Activated T-cell treated with anti-CD3 and anti-CD28 coated beads, Interleukin-2, amount 50 U/mL, for 48 hours (primary cell): Measurements from ENCODE around the gene MARF1.
"Not testable (repeated sequence)": the region's sequence is repeated elsewhere in the genome, so short reads cannot be mapped to it uniquely, and the experiment has no call there.

Experiments used
- DNase-seq, 2 experiments: peaks; one replicate each; pipeline ENCODE4 v3.0.0-alpha.2; 2020

Gene MARF1

DNA sequence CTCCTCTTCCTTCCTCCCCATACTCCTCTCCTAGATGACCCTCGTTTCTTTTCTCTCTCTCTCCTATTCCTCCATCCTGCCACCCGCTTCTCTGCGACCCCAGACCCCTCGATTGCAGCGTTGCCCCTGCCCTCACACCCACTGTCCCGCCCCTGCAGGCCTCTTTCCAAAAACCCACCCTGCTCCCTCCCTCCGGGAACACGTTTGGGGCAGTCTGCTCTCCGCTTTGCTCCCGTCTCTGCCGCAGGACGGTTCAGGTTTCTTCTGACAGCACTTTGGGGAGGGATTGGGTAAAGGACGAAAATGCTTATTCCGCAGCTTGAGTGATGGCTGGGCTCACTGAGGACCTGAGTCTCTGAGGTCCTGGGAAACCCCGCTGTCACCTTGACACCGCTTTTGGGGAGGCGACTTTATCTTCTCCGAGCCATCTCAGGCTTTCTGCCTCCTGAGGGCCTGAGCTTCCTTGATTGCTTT is 7.8 kb upstream of the MARF1 start:
- peak; percentile 63 to 64 for DNase-seq

GRCh38 chr16:15650019-15650697 is 7.2 kb upstream of the MARF1 start, which contains the start of gene NDE1:
Gene NDE1 (plus strand): TSS chr16:15650245. CDS start chr16:15664779, 14,534 bp downstream.
- peak; percentile 88 to 92 for DNase-seq

- no peak for DNase-seq
Observed at GRCh38 chr16:15649727-15650018, 6.7 kb upstream of the MARF1 start.

GRCh38 chr16:15649311-15649710 is 6.4 kb upstream of the MARF1 start:
- DNase-seq: not testable (repeated sequence)

GRCh38 chr16:15648135-15648730 is 5.3 kb upstream of the MARF1 start:
- no peak for DNase-seq

DNA sequence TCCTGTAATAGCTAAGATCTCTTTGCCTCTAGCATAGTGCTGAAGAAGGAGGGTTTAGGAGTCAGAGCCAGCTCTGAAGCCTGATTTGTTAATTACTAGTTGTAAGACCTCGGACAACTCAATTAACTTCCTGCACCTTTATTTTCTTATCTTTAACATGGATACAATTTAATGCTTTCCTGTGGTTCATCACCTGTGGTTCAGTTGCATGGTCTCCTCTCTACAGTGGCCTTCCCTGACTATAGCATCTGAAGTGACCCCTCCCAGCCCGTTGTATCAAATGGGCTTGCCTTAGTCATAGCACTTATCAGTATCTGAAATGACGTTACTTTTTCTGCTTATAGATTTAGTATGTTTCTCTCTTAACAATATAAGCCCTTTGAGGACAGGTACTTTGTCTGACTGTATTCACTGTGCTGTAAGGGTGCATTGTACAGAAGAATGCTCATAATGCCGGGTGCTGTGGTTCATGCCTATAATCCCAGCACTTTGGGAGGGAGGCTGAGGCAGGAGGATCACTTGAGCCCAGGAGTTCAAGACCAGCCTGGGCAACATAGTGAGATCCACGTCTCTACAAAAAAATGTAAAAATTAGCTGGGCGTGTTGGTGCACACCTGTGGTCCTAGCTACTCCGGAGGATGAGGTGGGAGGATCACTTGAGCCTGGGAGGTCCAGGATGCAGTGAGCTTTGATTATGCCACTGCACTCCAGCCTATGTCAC is 4.5 kb upstream of the MARF1 start:
- no peak for DNase-seq

DNA sequence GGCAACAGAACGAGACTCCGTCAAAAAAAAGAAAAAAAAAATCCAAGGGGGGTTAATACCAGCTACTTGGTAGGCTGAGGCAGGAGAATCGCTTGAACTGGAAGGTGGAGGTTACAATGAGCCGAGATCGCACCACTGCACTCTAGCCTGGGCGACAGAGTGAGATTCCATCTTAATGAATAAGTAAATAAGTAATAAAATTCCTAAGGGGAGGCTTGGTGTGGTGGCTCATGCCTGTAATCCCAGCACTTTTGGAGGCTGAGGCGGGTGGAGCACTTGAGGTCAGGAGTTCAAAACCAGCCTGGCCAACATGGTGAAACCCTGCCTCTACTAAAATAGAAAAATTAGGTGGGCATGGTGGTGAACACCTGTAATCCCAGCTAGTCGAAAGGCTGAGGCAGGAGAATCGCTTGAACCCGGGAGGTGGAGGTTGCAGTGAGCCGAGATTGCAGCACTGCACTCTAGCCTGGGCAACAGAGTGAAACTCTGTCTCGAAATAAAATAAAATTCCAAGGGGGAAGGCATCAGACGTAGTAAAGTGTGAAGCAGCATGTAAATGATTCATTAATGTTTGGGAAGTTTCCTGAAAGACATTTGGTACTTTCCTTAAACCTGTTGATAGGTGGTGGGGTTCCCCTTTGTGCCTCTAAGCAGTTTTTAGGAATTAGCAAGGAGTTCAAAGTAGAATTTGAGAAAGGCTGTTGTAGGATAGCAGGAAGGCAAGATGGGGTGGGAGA is 3.8 kb upstream of the MARF1 start:
- DNase-seq: not testable (repeated sequence)

- peak; percentile 41 to 52 for DNase-seq
Observed at GRCh38 chr16:15644962-15645465, 2.1 kb upstream of the MARF1 start.

GRCh38 chr16:15644267-15644961 is 1.5 kb upstream of the MARF1 start:
- DNase-seq: no peak

DNA sequence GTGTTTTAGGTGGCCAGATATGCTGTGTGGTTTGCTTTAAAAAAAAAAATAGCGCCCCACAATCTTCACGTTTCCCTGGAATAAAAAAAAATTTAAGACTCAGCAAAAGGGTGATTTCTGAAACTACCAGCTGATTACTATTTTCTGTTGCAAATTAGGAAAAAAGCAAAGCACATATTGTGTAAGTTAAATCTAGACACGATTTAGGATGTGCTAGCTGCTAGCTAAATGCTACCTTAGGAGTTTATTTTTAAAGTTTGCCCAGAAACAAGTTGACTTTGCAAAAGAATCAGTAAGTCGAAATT is 944 bp upstream of the MARF1 start:
- DNase-seq: no peak

DNA sequence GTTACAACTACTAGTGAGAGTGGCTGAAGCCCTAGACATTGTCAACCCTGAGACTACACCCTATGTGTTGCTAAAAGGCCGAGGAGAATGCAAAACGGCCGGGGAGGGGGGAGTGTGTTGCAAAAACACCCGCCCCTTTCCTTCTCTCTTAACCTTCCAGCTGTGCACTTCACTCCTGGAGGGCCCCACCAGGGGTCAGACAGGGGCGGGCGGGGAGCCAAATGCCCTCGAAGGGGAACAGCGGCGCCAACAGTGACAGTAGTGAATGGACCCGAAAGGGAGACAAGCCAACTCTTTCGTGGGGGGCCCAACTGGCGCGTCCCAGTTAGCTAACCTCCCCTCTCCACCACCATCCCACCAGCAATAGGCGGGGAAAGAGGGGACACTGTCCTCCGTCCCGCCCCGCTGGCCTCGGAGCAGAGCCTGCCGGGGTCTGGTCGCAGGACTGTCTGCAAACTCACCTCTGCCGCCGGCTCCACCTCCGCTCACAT is 352 bp downstream of the MARF1 start:
- peak; percentile 88 to 89 for DNase-seq

DNA sequence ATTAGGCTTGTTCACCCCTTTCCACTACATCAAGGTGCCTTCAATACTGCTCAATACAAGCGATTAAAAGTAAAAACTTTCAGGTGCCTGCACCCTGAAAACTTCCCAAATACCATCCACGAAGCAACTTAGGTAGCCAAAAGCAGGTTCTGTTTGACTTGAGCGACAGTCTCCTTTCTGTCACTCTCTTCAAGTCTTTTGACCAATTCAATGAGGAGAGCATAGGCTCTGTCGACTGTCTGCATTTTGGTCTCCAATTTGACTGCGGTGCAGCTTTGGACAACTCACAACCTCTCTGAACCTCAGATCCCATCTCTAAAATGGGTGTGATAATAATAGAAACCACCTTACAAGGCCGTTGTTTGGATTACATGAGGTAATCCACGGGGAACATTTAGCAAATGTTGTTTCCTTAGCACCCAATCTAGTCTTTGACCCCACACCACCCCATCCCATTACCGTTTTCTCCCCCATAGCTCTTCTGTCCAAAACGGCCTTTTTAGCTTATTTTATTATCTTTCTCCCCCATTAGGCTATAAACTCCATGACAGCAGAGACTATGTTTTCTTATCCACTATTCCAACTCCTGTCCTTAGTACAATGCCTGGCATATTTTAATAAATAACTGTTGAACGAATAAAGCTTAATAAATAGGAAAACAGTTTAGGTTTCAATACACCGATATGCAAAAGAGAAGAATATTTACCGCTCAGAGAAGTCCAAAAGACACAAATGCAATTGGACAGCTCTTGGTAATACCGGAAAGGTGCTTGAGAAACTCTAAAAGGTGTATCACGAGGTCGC is 999 bp downstream of the MARF1 start:
- no peak for DNase-seq

DNA sequence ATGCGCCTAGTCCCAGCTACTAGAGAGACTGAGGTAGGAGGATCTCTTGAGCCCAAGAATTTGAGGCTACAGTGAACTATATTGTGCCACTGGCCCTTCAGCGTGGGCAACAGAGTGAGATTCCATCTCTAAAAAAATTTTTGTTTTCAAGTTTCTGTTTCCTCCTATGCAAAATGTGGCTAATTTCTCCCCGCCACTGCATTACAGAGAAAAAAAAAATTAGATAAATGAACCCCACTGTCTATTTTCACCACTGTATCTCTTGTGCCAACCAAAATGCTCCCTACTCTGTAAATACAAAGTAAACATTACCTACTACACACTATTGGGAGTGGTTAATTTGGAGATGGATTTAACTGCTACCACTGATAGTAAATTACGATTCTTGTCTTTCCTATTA is 2.0 kb downstream of the MARF1 start:
- DNase-seq: no peak

- peak; percentile 40 to 53 for DNase-seq
Observed at GRCh38 chr16:15639061-15639568, 3.8 kb downstream of the MARF1 start.

GRCh38 chr16:15636392-15636873 is 6.5 kb downstream of the MARF1 start:
- no peak for DNase-seq

GRCh38 chr16:15635926-15636325 is 7.0 kb downstream of the MARF1 start:
- DNase-seq: no peak

DNA sequence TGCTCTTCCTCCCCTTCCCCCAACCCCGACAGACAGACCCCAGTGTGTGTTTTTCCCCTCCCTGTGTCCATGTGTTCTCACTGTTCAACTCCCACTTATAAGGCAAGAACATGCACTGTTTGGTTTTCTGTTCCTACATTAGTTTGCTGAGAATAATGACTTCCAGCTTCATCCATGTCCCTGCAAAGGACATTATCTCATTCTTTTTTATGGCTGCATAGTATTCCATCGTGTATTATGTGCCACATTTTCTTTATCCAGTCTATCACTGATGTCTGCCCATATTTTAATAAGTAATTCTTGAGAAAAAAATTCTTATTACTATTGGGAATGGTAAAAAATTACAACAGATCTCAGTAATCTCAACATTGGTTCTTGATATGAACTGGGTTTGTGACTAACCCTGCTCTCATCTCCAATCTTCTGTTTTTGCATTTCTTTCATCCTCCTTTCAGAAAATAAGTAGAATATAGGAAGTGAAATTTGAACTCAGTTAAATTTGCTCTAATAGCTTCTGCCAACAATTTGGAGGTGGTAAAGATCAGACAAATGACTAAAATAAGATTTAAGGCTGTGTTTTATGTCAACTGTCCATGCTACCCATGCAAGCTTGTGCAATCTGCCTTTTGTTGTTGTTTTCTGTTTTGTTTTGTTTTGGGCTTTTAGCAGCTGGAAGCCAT is 11.1 kb downstream of the MARF1 start:
- DNase-seq: no peak

DNA sequence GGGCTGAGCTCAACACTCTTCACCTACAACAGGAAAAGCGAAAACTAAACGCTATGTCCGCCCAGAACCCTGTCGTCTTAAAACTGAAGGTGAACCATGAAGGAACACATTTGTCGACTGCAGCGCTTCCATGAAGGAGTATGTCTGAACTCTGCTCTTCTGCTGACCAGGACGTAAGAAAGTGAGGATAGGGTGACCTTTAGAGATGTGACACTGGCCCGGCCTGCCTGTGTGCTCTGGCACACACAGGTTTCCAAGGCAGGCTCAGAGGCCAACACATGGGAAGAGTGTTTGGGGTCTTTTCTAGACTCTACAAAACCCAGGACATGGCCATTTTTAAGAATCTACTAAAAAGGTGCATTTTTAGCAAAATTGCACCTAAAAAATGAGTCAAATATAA is 21.1 kb downstream of the MARF1 start:
- DNase-seq: no peak

- DNase-seq: no peak
Observed at GRCh38 chr16:15621456-15621855, 21.5 kb downstream of the MARF1 start.

DNA sequence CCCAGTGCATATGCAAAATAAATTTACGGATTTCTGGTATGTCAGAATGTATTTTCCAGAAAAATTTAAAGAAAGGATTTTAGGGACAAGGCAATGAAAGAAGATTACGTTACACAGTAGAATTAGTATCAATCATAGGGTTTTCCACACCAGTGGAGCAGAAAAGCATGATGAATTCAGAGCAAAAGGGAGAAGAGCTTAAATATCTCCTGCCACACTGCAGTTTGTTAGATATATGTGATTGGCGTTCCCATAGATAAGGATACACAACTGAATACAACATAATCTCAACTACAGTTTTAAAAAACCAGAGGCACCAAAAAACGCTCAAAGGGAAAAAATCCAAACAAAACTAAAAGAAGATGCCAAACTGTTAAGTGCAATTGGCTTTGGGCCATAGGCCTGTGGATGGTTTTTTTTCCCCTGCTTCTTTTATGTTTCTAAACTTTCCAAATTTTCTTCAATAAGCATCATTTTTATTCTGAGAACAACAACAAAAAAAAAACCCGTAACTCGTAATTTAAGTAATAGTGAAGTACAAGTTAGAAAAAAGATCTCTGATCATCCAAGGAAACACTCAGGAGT is 22.3 kb downstream of the MARF1 start:
- DNase-seq: no peak
